ENCODE measurements around the gene ARHGAP19.
"Not testable (repeated sequence)": the region's sequence is repeated elsewhere in the genome, so short reads cannot be mapped to it uniquely, and the experiment has no call there.

Gene ARHGAP19

GRCh38 chr10:97279121-97279815 is 13.2 kb downstream of the ARHGAP19 start:
- DNase-seq, result peak; percentile 13

DNA sequence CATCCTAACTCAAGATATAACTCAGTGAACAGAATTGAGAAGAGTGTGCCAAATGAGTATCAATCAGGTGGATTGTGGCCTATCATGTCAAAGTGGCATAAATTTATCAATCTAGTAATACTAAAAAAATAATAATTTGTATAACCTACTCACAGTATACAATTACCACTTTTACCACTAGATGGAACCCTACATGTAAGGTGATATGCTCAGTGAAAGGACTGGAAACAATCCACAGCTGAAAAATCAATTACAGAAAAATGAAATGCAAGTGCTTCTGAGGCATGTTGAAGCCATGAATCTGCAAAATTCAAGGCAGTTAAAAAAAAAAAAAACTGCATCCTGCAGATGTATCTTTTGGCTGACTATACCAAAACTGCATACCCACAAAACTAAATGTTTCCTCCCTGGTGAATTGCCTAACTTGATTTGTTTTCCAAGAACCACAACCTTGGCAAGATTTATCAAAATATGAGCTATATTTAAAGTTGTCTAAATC is 13.9 kb downstream of the ARHGAP19 start:
- peak; percentile 91 for DNase-seq

DNA sequence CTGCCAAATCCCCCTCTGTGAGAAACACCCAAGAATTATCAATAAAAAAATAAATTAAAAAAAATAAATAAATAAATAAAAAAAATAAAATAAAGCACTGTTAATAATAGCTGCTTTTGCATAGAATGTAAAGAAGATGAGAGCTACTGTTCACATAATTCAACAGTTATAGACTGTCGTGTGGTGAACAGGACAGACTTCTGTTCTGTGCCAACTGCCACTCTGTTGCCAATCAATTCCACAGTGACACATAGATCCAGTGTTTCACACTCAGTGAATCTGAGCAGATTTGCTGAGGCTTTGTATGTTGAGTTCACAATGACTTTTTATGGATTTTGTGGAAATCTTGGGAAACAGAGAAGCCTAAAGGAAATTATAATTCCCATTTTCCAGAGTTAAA is 14.9 kb downstream of the ARHGAP19 start:
- no peak for DNase-seq

GRCh38 chr10:97274828-97275227 is 17.6 kb downstream of the ARHGAP19 start:
- DNase-seq, result no peak

GRCh38 chr10:97273700-97274099 is 18.7 kb downstream of the ARHGAP19 start:
- no peak for DNase-seq

GRCh38 chr10:97270523-97271154 is 21.8 kb downstream of the ARHGAP19 start:
- DNase-seq, result peak; percentile 3

DNA sequence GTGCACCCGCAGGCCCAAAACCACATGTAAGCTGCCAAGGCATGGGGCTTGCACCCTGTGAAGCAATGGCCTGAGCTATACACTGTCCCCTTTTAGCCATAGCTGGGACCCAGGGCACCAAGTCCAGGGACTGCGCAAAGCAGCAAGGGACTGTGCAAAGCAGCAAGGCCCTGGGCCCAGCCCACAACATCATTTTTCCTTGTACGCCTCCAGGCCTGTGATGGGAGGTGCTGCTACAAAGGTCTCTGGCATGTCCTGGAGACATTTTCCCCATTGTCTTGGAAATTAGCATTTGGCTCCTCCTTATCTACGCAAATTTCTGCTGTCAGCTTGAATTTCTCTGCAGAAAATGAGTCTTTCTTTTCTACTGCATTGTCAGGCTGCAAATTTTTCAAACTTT is 24.8 kb downstream of the ARHGAP19 start:
- DNase-seq, result no peak

- not testable (repeated sequence) for DNase-seq
Observed at GRCh38 chr10:97265095-97265494, 27.3 kb downstream of the ARHGAP19 start.

DNA sequence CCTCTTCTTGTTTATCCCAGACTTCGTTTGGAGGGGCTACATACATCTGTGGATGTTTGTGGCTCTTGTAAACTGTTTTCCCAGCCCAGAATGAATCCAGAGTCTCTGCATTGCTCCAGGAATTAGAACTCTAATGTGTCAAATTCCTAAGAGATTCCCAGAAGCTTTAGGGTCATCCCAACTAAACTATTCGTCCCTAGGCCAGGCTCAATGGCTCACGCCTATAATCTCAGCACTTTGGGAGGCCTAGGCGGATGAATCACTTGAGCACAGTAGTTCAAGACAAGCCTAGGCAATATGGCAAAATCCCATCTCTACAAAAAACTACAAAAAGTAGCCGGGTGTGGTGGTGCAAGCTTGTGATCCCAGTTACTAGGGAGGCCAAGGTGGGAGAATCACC is 28.5 kb downstream of the ARHGAP19 start:
- no peak for DNase-seq

- no peak for DNase-seq
Observed at GRCh38 chr10:97261656-97262055, 30.8 kb downstream of the ARHGAP19 start.

- DNase-seq, result no peak
Observed at GRCh38 chr10:97261183-97261582, 31.3 kb downstream of the ARHGAP19 start.

- DNase-seq, result no peak
Observed at GRCh38 chr10:97259119-97259518, 33.3 kb downstream of the ARHGAP19 start.

GRCh38 chr10:97256356-97256755 is 36.1 kb downstream of the ARHGAP19 start:
- DNase-seq, result no peak

- no peak for DNase-seq
Observed at GRCh38 chr10:97255512-97256293, 36.7 kb downstream of the ARHGAP19 start.

GRCh38 chr10:97254694-97255093 is 37.7 kb downstream of the ARHGAP19 start:
- DNase-seq, result no peak

GRCh38 chr10:97250952-97251351 is 41.5 kb downstream of the ARHGAP19 start:
- DNase-seq, result no peak

- no peak for DNase-seq
Observed at GRCh38 chr10:97243836-97244235, 48.6 kb downstream of the ARHGAP19 start.

DNA sequence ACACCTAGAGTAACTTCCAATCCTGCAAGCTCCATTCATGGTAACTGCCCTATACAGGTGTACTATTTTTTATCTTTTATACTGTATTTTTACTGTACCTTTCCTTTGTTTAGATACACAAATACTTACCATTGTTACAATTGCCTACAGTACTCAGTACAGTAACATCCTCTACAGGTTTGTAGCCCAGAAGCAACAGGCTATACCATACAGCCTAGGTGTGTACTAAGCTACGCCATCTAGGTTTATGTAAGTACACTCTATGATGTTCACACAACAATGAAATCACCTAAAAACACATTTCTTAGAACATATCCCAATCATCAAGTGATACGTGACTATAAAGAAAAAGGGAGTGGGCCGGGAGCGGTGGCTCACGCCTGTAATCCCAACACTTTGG is 53.6 kb downstream of the ARHGAP19 start:
- DNase-seq, result no peak

- no peak for DNase-seq
Observed at GRCh38 chr10:97235353-97235752, 57.1 kb downstream of the ARHGAP19 start.

DNA sequence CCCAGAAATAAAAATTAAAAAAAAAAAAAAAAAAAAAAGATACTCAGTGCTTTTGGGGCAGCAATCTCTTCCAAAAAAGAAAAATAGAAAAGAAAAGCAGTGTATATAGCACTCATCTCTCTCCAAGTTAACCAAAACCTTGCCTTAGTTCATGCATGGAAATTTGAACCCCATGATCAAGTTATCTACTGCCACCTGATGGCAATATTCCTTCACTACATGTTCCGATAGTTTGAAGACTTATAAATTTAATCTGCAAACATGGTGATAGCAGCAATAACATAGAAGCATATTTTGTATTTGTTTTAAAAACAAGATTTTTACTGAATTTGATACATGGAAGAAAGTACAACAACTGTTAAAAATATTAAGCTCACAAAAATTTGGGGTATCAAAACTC is 58.0 kb downstream of the ARHGAP19 start:
- peak; percentile 44 for DNase-seq

GRCh38 chr10:97230146-97230545 is 62.3 kb downstream of the ARHGAP19 start:
- DNase-seq, result peak; percentile 28

GRCh38 chr10:97229322-97230015 is 63.0 kb downstream of the ARHGAP19 start:
- DNase-seq, result no peak

GRCh38 chr10:97228775-97229157 is 63.7 kb downstream of the ARHGAP19 start:
- DNase-seq, result no peak
